Measurements from ENCODE around the gene FOXL3.
"Not testable (repeated sequence)": the region's sequence is repeated elsewhere in the genome, so short reads cannot be mapped to it uniquely, and the experiment has no call there.

Gene FOXL3

GRCh38 chr7:262631-263311 lies 27.2 kb upstream of the FOXL3 start:
- H3K9ac ChIP-seq (ENCODE audit: low read length); H3K4me2 ChIP-seq (ENCODE audit: low read depth, low read length, poor library complexity, severe bottlenecking); H2AFZ ChIP-seq (ENCODE audit: low read depth, low read length, severe bottlenecking); H3K27me3 ChIP-seq (ENCODE audit: low read length); H3K27ac ChIP-seq (ENCODE audit: low read depth, low read length); H3F3A ChIP-seq (ENCODE audit: insufficient read depth); H3K4me3 ChIP-seq (ENCODE audit: insufficient read depth, low read length, poor library complexity, severe bottlenecking); H4K20me1 ChIP-seq (ENCODE audit: low read depth, low read length); H3K36me3 ChIP-seq (ENCODE audit: low read length); H3K9me2 ChIP-seq (replicated peaks; ENCODE audit: insufficient read depth, low read length); H3K79me2 ChIP-seq (ENCODE audit: insufficient read depth, low read length): not testable (repeated sequence)
- peaks cover 29% of the 10 kb centered on the region for H3K9me3 ChIP-seq (ENCODE audit: insufficient read depth, low read length)
- TF ChIP-seq CTCF (IDR thresholded peaks at IDR 0.05; ENCODE audit: insufficient read depth, low read length, poor library complexity, severe bottlenecking) = peak; percentile 13

GRCh38 chr7:263483-264351 lies 26.3 kb upstream of the FOXL3 start:
- H3K9ac ChIP-seq (ENCODE audit: low read length); H3K27ac ChIP-seq (ENCODE audit: low read depth, low read length); H3K4me2 ChIP-seq (ENCODE audit: low read depth, low read length, poor library complexity, severe bottlenecking); H3F3A ChIP-seq (ENCODE audit: insufficient read depth); H2AFZ ChIP-seq (ENCODE audit: low read depth, low read length, severe bottlenecking); H3K79me2 ChIP-seq (ENCODE audit: insufficient read depth, low read length); H3K9me2 ChIP-seq (replicated peaks; ENCODE audit: insufficient read depth, low read length); H3K27me3 ChIP-seq (ENCODE audit: low read length); H3K4me3 ChIP-seq (ENCODE audit: insufficient read depth, low read length, poor library complexity, severe bottlenecking); H4K20me1 ChIP-seq (ENCODE audit: low read depth, low read length); H3K36me3 ChIP-seq (ENCODE audit: low read length): not testable (repeated sequence)
- peaks cover 29% of the 10 kb centered on the region for H3K9me3 ChIP-seq (ENCODE audit: insufficient read depth, low read length)
- TF ChIP-seq CTCF (IDR thresholded peaks at IDR 0.05; ENCODE audit: insufficient read depth, low read length, poor library complexity, severe bottlenecking) = peak; percentile 41

GRCh38 chr7:264541-265191 lies 25.3 kb upstream of the FOXL3 start:
- H3K27me3 ChIP-seq (ENCODE audit: low read length) = no peaks in the 10 kb centered on the region
- H3K27ac ChIP-seq (ENCODE audit: low read depth, low read length) = no peak overlapping the region
- H3K9me3 ChIP-seq (ENCODE audit: insufficient read depth, low read length) = peaks cover 29% of the 10 kb centered on the region
- H3K79me2 ChIP-seq (ENCODE audit: insufficient read depth, low read length) = no peaks in the 10 kb centered on the region
- no peak overlapping the region for H3K4me2 ChIP-seq (ENCODE audit: low read depth, low read length, poor library complexity, severe bottlenecking)
- H3K9me2 ChIP-seq (replicated peaks; ENCODE audit: insufficient read depth, low read length) = no peaks in the 10 kb centered on the region
- H2AFZ ChIP-seq (ENCODE audit: low read depth, low read length, severe bottlenecking) = no peak overlapping the region
- no peak overlapping the region for H3K9ac ChIP-seq (ENCODE audit: low read length)
- no peaks in the 10 kb centered on the region for H4K20me1 ChIP-seq (ENCODE audit: low read depth, low read length)
- no peaks in the 10 kb centered on the region for H3K36me3 ChIP-seq (ENCODE audit: low read length)
- TF ChIP-seq EZH2phosphoT487 (conservative IDR thresholded peaks at IDR 0.05; ENCODE audit: low read length) = no peak
- no peak for TF ChIP-seq CTCF (IDR thresholded peaks at IDR 0.05; ENCODE audit: insufficient read depth, low read length, poor library complexity, severe bottlenecking)
- H3F3A ChIP-seq (ENCODE audit: insufficient read depth) = peaks cover 3% of the 10 kb centered on the region; the same call in 1 of the 2 replicates
- no peak overlapping the region for H3K4me3 ChIP-seq (ENCODE audit: insufficient read depth, low read length, poor library complexity, severe bottlenecking)

All from SU-DHL-6 (cell line).